ENCODE data around the gene FAM53A.
"Not testable (repeated sequence)": the region's sequence is repeated elsewhere in the genome, so short reads cannot be mapped to it uniquely, and the experiment has no call there.

Gene FAM53A

DNA sequence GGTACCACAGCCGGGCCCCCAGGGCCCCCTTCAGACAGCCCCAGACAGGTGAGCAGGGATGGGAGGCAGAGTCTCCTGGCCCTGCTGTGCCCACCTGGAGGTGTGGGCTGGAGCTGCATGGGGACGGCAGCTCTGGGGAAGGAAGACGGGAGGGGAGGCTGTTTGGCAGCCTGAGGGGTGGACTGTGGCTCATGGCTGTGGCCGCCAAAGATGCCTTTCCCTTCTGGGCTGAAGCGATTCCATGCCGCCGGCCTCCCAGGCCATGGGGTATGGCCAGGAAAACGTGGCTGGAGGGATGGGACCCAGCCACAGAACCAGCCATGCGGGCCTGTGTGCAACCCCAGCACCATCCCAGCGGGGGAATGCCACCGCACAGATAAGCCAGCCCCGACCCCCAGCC lies 65.7 kb downstream of the FAM53A start:
- no peak for DNase-seq

DNA sequence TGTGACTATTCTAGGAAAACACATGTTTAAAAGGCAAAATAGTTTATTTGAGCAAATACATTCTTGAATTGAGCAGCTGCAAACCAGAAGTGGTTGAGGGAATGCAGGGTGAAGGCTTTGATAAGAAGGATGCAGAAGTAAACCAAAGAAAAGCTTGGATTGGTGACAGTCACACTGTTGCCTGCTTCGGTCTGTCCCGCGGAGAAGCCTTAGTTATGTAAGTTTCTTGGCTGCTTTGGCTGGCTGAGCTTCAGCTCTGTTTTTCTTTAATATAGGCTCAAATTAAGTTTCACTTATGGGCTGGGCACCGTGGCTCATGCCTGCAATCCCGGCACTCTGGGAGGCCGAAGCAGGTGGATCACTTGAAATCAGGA lies 67.6 kb downstream of the FAM53A start:
- DNase-seq: no peak

DNA sequence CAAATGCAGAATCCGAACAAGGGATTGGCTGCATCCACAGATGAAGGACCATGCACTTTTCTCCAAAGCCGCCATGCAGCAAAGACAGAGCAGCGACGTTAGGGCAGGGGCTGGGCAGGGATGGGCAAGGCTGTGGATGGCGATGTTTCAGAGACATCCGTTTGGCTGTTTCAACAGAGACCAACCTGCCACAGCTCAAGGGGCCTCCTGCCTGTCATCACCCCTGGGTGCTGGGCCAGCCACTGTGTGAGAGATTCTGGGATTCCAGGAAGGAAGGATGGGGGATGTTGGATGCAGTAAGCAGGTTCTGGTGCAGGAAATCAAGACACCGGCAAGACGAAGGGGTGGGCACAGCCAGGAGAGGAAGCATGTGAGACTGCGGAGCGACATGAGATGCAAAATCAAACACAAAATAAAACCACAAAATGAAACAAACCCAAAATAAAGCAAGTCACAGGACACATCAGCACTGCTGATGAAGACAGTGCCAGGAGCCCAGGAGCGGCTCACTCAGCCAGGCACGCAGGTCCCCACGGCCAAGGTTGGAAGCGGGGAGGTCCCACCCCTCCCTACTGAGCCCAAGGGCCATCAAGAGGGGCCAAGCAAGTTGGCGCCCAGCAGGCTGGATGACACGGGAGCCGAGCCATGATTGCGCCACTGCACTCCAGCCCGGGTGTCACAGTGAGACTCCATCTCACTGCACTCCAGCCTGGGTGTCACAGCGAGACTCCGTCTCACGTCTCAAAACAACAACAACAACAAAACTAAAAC lies 68.1 kb downstream of the FAM53A start:
- DNase-seq: no peak

DNA sequence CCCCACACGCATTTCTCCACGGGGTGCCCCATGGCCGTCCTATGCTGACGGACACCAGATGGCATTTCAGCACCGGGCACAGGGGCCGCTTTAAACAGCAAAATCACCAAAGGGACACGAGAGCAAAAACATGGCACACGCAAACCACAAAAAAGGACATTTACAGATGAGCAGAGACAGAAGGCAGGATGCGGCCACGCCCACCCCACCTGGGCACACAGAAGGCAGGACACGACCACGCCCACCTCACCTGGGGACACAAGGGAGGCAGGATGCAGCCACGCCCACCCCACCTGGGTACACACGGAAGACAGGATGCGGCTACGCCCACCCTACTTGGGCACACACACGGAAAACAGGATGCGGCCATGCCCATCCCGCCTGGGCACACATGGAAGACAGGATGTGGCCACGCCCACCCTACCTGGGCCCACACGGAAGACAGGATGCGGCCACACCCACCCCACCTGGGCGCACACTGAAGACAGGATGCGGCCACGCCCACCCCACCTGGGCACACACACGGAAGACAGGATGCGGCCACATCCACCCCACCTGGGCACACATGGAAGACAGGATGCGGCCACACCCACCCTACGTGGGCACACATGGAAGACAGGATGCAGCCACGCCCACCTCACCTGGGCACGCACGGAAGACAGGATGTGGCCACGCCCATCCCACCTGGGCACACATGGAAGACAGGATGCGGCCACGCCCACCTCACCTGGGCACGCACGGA lies 69.1 kb downstream of the FAM53A start:
- DNase-seq: no peak

DNA sequence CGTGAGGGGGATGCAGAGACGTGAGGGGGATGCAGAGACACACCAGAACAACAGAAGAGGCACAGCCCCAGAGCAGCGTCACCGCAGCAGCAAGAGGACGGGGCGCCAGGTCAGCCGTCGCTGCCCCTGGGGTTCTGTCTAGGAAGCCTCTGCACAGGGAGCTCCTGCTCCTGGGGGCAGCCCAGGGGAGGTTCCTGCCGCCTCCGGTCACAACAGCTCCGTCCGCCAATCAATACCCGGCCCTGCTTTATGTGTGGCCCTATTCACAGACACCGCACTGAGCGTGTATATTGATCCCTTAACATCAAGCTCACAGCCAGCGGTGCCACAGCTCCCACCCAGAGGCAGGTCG lies 69.6 kb downstream of the FAM53A start:
- DNase-seq: no peak

DNA sequence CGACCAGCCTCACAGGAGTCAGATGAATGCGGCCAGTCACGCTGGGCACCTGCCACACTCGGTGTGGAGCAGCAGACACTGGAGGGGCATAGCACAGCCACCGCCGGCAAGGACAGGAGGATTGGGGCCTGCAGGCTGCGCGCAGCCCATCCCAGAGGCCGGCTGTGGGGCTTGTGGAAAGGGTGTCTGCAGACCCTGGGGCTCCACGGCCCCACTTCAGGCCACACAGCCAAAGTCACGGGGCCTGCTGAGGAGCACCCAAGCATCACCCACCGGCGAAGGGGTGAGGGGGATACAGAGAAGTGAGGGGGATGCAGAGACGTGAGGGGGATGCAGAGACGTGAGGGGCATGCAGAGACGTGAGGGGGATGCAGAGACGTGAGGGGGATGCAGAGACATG lies 70.1 kb downstream of the FAM53A start:
- no peak for DNase-seq

DNA sequence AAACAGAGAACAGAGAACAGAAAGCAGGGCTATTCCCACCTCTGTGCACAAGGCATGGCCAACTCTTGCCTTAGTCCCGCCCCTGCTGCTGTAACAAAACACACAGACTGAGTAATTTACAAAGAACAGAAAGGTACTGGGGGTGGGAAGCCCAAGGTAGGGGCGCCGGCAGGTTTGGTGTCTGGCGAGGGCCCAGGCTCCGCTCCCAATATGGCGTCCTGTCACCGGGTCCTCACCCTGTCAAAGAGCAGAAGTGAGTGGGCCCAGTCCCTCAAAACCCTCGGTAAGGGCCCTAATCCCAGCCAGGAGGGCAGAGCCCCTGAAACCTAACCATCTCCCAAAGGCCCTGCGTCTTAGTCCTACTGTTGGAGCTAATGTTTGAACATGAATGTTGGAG lies 71.0 kb downstream of the FAM53A start:
- DNase-seq: no peak

DNA sequence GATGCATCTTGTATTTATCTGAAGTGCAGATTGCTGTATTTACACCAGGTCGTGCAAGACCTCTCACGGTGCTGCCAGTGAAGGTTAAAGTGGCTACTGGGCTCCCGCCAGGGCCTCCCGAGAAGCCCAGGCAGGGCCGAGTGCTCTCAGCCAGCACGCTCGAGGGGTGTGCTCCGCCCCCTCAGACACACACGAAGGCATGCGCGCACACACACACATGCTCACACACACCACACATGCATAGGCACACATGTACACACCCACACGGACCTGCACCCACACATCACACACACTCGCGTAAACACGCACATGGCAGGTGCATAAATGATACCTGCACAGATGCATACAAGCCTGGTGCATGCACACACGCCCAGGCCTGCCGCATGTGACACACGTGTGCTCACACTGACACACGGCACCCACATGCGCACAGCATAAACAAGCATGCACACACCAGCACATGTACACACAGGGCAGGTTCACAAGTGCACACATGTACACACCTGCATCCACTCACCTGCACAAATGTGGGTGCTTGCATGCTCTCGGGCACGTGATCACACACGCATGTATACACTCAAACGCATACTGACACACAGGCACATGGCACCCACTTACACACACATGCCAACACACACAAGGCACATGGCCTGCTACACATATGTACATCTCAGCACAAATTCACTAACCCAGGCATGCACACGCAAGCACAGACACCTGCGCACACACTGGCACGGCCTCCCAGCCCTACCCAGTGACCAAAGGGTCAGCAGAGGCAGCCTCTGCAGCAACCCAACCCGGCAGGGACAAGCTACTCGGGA lies 71.6 kb downstream of the FAM53A start:
- DNase-seq: no peak

DNA sequence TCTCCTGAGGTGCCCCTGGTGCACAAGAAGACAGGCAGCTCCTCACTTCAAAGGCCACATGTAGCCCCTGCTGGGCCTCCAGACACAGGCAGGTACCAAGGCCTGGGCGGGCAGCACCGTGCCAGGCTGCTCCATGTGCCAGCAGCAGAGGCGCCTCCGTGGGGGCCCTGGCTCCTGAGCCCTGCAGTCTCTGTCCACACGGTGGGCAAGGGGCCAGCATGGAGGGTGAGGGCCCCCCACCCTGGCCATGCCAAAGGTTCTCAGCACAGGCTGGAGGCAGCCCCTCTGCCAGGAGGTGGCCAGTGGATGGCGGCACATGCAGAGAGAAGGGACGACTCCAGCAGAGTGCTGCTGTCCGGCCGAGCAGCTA lies 72.6 kb downstream of the FAM53A start:
- DNase-seq: no peak

DNA sequence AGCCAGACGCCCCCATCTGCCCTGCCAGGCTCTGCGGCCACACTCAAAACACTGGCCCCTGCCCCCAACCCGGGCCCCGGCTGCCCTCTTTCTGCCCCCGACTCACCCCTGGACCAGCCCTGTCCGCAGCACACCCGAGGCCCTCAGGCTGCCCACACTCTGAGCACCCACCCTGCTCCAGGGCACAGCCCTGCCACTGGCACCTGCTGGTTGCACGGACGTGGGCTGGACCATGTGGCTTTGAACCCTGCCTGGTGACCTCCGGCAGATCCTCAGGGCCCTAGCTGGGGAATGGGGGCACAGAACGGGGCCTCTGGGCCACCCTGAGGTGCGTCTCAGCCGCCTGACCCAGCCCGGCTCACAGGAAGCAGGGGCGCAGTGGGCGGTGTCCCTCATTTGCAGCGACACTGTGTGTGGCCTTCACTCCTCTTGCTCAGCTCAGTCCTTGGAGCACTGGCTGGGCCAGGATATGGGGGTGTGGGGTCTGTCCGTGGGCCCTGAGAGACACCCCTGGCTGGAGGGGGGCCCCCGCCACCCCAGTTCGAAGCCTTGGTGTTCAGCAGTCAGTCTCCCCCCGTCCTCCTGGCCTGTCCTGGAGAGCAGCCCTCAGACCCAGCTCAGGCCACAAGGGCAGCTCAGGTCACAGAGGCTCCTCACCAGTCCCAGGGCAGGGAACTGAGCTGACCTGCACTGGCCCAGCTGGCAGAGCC lies 73.2 kb downstream of the FAM53A start:
- DNase-seq: no peak

DNA sequence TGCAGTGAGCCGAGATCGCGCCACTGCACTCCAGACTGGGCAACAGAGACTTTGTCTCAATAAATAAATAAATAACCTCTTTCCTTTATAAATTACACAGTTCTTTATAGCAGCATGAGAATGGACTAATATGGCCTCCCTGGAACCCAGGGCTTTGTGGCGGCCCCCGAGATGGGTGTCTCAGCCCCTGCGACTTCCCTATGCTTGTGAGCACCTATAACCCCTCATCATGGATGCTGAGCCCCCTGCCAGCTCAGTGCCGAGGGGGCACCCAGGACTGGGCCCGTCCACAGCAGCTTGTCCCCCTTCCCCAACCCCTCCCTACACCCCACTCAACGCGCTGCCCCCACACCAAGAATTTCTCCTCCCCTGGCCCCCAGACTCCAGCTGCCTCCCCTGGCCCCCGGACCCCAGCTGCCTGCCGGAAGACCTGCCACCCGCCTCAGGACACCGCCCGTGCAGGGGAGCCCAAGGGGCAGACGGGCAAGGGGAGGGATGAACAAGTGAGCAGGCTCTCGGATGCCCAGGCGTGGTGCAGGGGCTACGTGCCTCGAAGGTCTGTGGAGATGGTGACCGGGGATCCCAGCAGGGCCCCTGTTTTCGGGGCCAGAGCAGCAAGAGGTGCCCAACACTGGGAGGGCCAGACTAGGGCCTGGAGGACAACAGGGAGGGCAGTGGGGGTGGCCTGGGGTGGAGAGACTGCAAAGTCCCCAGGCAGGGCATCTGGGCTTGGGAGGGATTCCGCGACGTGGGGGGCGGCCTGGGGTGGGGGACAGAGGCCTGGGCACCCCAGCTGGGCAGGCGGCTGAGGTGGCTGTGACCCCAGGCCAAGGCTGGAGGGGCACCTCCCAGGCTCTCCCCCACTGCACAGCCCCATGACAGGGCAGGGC lies 74.0 kb downstream of the FAM53A start:
- DNase-seq: no peak

DNA sequence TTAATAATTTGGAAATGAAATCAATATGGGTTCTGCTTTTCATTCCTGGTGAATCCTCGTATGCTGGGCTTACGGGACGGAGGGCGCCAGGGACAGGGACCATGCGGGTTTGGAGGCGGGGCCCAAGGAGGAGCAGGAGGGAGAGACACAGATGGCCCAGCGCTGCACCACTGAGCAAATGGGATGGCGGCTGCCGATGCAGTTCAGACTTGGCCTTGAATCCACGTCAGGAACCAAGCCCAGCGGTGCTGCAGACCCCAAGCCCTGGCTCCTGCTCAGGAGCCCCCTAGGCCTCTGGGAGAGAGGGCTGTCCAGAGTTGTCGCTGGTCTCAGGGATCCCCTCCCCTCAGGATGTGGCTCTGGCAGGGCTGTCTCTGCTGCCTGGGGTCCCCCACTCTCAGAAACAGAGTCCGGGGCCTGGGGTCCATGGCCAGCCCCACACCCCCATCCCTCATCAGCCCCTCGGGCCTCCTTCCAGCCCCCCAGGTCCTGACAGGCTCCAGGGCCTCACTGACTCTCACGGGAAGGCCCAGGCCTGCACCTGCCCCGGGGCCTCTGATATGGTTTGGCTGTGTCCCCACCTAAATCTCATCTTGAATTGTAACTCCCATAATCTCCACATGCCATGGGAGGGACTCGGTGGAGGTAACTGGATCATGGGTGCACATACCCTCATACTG lies 75.2 kb downstream of the FAM53A start:
- no peak for DNase-seq

DNA sequence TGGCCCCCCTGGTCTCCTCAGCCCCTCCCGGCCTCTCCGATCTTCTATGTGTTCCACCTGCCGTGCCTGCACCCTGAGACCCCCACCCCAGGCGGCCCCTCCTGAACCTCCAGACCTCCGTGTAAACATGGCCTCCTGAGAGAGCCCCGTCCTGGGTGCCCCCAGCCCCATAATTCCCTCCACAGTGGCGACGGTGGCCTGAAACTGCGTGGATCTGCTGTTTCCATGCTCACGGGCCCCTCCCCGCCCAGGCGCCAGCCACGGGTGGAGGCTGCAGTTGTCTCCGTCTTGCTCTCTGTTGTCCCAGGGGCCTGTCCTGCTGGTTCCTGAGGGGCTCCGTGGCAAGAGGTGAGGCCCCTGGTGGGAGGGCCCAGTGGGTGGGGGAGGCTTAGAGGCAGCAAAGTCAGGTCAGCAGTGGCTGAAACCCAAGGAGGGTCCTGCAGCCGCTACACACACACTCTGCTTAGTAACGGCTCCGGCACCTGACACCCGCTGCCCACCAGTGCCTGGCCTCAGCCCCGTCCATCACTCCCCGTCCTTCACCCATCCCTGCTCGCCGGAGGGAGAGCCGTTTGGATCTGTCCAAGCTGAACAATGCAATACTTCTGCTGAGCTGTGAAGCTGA lies 75.8 kb downstream of the FAM53A start:
- DNase-seq: no peak

DNA sequence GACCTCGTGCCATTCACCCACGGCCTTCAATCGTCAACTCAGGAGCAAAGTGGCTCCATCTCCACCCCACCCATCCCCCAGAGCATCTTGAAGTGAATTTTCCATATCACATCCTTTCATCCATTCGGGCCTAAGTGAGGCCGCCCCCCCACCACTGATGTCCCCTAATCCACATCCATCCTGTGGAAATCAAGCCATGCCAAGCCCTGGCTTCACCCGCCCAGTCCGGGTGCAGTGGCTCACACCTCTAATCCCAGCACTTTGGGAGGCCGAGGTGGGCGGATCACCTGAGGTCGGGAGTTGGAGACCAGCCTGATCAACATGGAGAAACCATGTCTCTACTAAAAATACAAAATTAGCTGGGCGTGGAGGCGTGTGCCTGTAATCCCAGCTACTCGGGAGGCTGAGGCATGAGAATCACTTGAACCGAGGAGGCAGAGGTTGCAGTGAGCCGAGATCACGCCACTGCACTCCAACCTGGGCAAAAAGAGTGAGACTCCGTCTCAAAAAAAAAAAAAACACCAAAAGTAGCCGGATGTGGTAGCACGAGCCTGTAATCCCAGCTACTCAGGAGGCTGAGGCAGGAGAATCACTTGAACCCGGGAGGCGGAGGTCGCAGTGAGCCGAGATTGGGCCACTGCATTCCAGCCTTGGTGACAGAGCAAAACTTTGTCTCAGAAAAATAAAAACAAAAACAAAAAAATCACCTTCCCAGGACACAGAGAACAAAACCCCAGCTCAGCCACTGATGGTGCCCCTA lies 76.5 kb downstream of the FAM53A start:
- DNase-seq: not testable (repeated sequence)

DNA sequence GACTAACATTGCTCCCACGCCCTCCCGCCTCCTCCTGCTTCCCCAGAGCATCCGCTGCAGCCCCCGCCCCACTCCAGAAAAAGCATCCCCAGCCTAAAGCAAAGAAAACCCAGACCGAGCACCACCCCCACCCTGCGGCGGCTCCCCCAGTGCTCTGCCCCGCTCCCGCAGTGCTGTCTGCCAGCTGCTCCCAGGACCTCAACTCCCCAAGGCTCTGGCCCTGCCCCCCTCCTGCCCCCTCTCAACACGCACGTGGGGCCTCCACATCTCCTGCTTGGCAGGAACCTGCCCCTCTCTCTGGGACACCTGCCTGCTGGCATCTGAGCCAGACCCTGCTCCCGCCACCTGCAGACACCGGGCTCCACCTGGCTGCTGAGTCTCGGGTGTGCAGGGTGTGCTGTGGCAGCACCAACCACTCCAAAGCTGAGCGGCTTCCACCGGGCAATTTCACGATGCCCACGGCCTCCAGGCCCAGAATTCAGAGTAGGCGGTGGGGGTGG lies 79.4 kb downstream of the FAM53A start:
- no peak for DNase-seq

DNA sequence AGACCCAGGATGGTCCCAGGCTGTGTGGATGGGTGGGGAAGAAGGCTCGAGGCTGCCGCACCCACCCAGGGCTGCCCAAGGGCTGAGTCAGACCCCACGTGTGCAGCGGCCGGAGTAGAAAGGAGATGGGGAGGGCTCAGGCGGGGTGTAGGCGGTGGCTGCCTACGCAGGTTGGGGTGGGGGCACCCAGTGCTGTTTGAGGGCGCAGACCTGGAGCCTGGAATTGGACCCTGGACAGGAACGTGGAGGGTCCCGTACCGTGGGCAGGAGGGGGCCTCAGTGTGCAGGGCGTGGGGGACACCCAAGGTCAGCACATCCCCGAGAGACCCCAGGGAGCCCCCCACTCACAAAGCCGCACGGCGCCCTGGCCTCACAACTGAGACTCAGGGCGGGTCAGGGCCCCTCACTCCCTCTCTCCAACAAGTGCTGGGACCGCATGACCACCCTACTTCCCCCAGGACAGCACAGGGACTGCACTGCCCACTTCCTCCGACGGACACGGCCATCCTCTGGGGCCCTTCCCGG lies 79.9 kb downstream of the FAM53A start:
- no peak for DNase-seq

DNA sequence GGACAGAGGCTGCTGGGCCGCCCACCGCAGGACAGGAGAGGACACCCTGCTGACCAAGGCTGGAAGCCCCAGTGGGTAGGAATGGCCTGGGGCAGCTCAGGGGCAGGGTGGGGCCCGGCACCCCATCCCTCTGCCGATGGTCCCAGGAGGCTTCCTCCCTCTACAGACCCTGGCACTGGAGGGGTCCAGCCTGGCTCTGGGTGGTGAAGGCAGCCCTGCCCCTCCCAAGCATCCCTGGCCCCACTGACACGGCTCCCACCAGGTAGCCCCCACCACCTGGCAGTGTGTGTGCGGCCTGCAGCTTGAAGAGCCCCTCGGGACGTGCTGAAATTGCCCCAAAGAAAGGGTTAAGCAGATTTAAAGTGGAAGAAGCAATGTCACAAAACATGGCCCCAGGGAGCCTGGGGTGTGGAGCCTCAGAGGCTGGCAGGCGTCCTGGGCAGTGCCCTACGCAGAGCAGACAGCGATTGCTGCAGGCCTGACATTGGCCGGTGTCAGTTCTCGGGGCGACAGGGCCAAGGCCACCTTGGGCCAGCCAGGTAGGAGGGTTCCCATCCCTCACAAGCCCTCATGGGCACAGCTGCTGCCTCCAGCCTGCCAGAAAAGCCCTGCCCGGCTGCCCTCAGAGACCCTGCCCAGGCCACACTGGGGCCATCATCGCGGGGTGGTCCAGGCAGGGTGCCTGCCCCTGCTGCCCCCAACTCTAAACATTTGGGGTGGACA lies 80.5 kb downstream of the FAM53A start:
- no peak for DNase-seq

DNA sequence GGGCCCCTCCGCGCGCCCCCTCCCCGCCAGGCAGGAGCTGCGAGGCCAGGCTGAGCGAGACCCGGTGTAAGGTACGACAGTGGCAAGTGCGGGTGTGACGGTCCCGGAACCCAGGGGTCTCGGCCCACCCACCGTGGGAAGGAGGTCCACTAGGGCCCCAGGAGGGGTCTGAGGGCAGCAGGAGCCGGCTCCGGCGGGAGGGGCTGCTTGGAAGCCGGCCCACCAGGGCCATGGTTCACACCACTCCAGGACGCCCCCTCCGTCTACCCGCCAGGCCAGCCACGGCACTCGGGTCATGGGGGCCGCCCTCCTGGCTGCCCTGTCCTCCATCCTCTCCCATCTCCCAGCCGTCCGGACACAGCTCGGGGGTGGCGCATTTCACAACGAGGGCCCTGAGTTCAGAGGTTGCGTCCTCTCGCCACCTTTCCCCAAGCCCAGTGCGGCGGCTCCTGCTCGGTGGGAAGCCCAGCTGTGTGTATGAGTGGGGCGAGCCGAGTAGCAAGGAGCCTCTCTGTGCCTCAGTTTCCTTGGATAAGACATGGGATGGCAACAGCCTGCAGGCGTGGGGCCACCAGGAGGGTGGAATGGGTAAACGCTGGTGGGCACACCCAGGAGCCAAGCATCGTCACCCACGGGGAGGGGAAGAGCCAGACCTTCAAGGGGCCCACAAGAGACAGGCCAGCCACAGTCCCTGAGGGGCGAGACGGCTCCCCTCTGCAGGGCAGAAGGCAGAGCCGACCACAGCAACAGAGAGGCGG lies 81.3 kb downstream of the FAM53A start:
- DNase-seq: no peak
